Mucosa of descending colon (tissue), 3 donors: ENCODE measurements around the gene RASGEF1C. TPM values are rescaled to one million over a fixed set of nuclear protein-coding genes. Genes with fewer than 3 reads are reported as not detected.
A peak's percentile ranks its signal among the peaks of the same experiment; 100 is the strongest.

Source experiments
- ATAC-seq: fragments of 200-7000 bp; cut with Tn5 transposase; one replicate; pipeline ENCODE4 v1.9.1; 2020; ENCODE audit warnings: mild to moderate bottlenecking, moderate library complexity
- DNase-seq, 3 donors: peaks; one replicate each; pipeline ENCODE4 v3.0.0-alpha.2; 2020
- H3K36me3 ChIP-seq: fragments of 200-600 bp; one replicate; pipeline ENCODE4 v1.8.0; 2021; ENCODE audit warnings: low read depth, mild to moderate bottlenecking
- H3K4me1 ChIP-seq: fragments of 200-600 bp; one replicate; pipeline ENCODE4 v1.8.0; 2021; ENCODE audit warnings: low read depth, mild to moderate bottlenecking
- H3K4me3 ChIP-seq: fragments of 200-600 bp; one replicate; pipeline ENCODE4 v1.8.0; 2021; ENCODE audit warnings: mild to moderate bottlenecking
- H3K9me3 ChIP-seq: fragments of 200-600 bp; one replicate; pipeline ENCODE4 v1.8.0; 2021; ENCODE audit warnings: mild to moderate bottlenecking
- CTCF ChIP-seq: fragments of 200-600 bp; IDR thresholded peaks from one replicate; pipeline ENCODE4 v1.8.0; 2022; ENCODE audit warnings: antibody characterized with exemption, mild to moderate bottlenecking
- intact Hi-C, 2 donors: fragments of 100-400 bp; cut with DNase I in 1 of 2; cut with micrococcal nuclease in 1 of 2; formaldehyde crosslinking; loops; one replicate each; pipeline versions ENCODE4 v1.11.0 to v1.11.1; 2022; cut with DNase I, micrococcal nuclease
- total RNA-seq, 3 donors: library from RNA; stranded (reverse); fragmentation: NEBNext Ultra II Directional in 2 of 3; extraction: Animal tissue kit (Norgen Biotek cat#: 25700) in 2 of 3; gene quantifications; one replicate each; pipeline versions ENCODE4 v1.2.1 to v1.2.4, GENCODE V29; 2021 to 2023
- donor health status: DM: no; HTN: no; CAD: no; lungs with moderate emphysema.
- donor health status: DM: no; HTN: no; CAD: no.
- donor health status: DM: no; HTN: yes; CAD: no.

Gene RASGEF1C
- total RNA-seq, 3 donors from 2014 or later = 0.17 to 1.9 (median 0.65) TPM

- Histone ChIP-seq H3K9me3 (peaks cover 6% of the 10 kb centered on the region), H3K36me3 (no peaks in the 10 kb centered on the region), H3K4me1 (no peaks in the 10 kb centered on the region), H3K4me3 (no peak overlapping the region)
- intact Hi-C loops = no loop called here
- ATAC-seq = no peak
- TF ChIP-seq CTCF = no peak
- no peak for DNase-seq
Observed at GRCh38 chr5:180142021-180142765, 66.8 kb downstream of the RASGEF1C start.

- DNase-seq (no peak), ATAC-seq (no peak)
- no peaks in the 10 kb centered on the region for H3K4me1 ChIP-seq
- H3K36me3 ChIP-seq = no peaks in the 10 kb centered on the region
- H3K9me3 ChIP-seq = peaks cover 2% of the 10 kb centered on the region
- intact Hi-C loops = no loop called here
- no peak for TF ChIP-seq CTCF
- H3K4me3 ChIP-seq = no peak overlapping the region
Observed at GRCh38 chr5:180141068-180141660, 67.8 kb downstream of the RASGEF1C start.

GRCh38 chr5:180140571-180140970 lies 68.4 kb downstream of the RASGEF1C start:
- Histone ChIP-seq H3K4me3 (no peak overlapping the region), H3K9me3 (no peaks in the 10 kb centered on the region), H3K36me3 (no peaks in the 10 kb centered on the region), H3K4me1 (no peaks in the 10 kb centered on the region)
- TF ChIP-seq CTCF = no peak
- DNase-seq (no peak), ATAC-seq (no peak)
- intact Hi-C loops = no loop called here

GRCh38 chr5:180140079-180140554 lies 68.9 kb downstream of the RASGEF1C start:
- no peak for TF ChIP-seq CTCF
- Histone ChIP-seq H3K4me3 (no peak overlapping the region), H3K9me3 (no peaks in the 10 kb centered on the region), H3K4me1 (no peaks in the 10 kb centered on the region), H3K36me3 (no peaks in the 10 kb centered on the region)
- no peak for ATAC-seq
- intact Hi-C loops = no loop called here
- DNase-seq = no peak

GRCh38 chr5:180139731-180140055 lies 69.3 kb downstream of the RASGEF1C start:
- intact Hi-C loops = no loop called here
- DNase-seq (peak in 1 of 3 donors; percentile 30), ATAC-seq (no peak)
- Histone ChIP-seq H3K4me1 (no peaks in the 10 kb centered on the region), H3K36me3 (no peaks in the 10 kb centered on the region), H3K9me3 (no peaks in the 10 kb centered on the region), H3K4me3 (no peak overlapping the region)
- TF ChIP-seq CTCF = no peak
